ENCODE data around the gene FOXP2. TPM values are rescaled to one million over a fixed set of nuclear protein-coding genes. Genes with fewer than 3 reads are reported as not detected.

FOXP2 gene
- total and polyA plus RNA-seq, 10 of the 15 experiments (the other 5 are each of a cell fraction or from before 2014, with no cell fraction given) = 0.99 to 2.5 (median 1.8) TPM

- ChIA-PET RAD21 (ENCODE audit: unreplicated experiment) (no interaction called here), SMC1A (ENCODE audit: uncharacterized antibody, unreplicated experiment) (no interaction called here), CTCF (no interaction called here), POLR2A (no interaction called here)
- H3K36me3 ChIP-seq (ENCODE audit: control insufficient read depth in 2 of 2, insufficient read depth in 2 of 2, low read length in 1 of 2) = no peaks in the 10 kb centered on the region
- no peak overlapping the region for H3K9ac ChIP-seq (ENCODE audit: control insufficient read depth, insufficient read depth, low read length)
- no peak overlapping the region for H3K27ac ChIP-seq (ENCODE audit: control insufficient read depth, insufficient read depth)
- intact Hi-C loops (cut with micrococcal nuclease; ENCODE audit: unreplicated experiment) (no loop called here), in situ Hi-C loops (cut with MboI) (no loop called here)
- ATAC-seq = no peak
- DNase-seq (ENCODE audit: low read depth, low spot score) = no peak
- H3K27me3 ChIP-seq (replicated peaks in 1 of 2; ENCODE audit: control insufficient read depth in 2 of 2, insufficient read depth in 2 of 2, low read length in 1 of 2) = no peaks in the 10 kb centered on the region; a peak in 1 of 4 replicates
- TF ChIP-seq, protein P1, sequence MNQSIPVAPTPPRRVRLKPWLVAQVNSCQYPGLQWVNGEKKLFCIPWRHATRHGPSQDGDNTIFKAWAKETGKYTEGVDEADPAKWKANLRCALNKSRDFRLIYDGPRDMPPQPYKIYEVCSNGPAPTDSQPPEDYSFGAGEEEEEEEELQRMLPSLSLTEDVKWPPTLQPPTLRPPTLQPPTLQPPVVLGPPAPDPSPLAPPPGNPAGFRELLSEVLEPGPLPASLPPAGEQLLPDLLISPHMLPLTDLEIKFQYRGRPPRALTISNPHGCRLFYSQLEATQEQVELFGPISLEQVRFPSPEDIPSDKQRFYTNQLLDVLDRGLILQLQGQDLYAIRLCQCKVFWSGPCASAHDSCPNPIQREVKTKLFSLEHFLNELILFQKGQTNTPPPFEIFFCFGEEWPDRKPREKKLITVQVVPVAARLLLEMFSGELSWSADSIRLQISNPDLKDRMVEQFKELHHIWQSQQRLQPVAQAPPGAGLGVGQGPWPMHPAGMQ (IDR thresholded peaks at IDR 0.05; ENCODE audit: borderline replicate concordance) = no peak
- TF ChIP-seq NR2F1 (conservative IDR thresholded peaks at IDR 0.05) (no peak), SMC3 (IDR thresholded peaks at IDR 0.05; ENCODE audit: borderline replicate concordance, low read length) (no peak), JUNB (IDR thresholded peaks at IDR 0.05) (no peak), HDAC6 (IDR thresholded peaks at IDR 0.05; ENCODE audit: unreplicated experiment) (no peak), KAT2A (conservative IDR thresholded peaks at IDR 0.05; ENCODE audit: control insufficient read depth, low read depth, low read length) (no peak), YY1 (IDR thresholded peaks at IDR 0.05; ENCODE audit: low read depth, low read length) (no peak), RELB (IDR thresholded peaks at IDR 0.05; ENCODE audit: low read depth) (no peak), CBX3 (IDR thresholded peaks at IDR 0.05; ENCODE audit: borderline replicate concordance, low read depth) (no peak), E4F1 (IDR thresholded peaks at IDR 0.05; ENCODE audit: borderline replicate concordance, partially characterized antibody) (no peak), HCFC1 (IDR thresholded peaks at IDR 0.05; ENCODE audit: low read length) (no peak), SMAD1 (IDR thresholded peaks at IDR 0.05; ENCODE audit: low read depth, partially characterized antibody) (no peak), BRCA1 (IDR thresholded peaks at IDR 0.05; ENCODE audit: low read depth, low read length) (no peak), POLR2AphosphoS2 (IDR thresholded peaks at IDR 0.05; ENCODE audit: low read depth, low read length) (no peak), DPF2 (IDR thresholded peaks at IDR 0.05) (no peak), SRF (IDR thresholded peaks at IDR 0.05; ENCODE audit: low read depth in 2 of 2, low read length in 2 of 2) (no peak), RB1 (IDR thresholded peaks at IDR 0.05; ENCODE audit: borderline replicate concordance) (no peak)
- TF ChIP-seq, protein P2, sequence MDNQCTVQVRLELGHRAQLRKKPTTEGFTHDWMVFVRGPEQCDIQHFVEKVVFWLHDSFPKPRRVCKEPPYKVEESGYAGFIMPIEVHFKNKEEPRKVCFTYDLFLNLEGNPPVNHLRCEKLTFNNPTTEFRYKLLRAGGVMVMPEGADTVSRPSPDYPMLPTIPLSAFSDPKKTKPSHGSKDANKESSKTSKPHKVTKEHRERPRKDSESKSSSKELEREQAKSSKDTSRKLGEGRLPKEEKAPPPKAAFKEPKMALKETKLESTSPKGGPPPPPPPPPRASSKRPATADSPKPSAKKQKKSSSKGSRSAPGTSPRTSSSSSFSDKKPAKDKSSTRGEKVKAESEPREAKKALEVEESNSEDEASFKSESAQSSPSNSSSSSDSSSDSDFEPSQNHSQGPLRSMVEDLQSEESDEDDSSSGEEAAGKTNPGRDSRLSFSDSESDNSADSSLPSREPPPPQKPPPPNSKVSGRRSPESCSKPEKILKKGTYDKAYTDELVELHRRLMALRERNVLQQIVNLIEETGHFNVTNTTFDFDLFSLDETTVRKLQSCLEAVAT (IDR thresholded peaks at IDR 0.05) = no peak
- H3K9me3 ChIP-seq (replicated peaks; ENCODE audit: control insufficient read depth, insufficient read depth, low read length) = no peaks in the 10 kb centered on the region
- no peaks in the 10 kb centered on the region for H3K79me2 ChIP-seq (ENCODE audit: control insufficient read depth, insufficient read depth, low read length)
- no peaks in the 10 kb centered on the region for H3K4me1 ChIP-seq (ENCODE audit: control insufficient read depth, insufficient read depth, low read length)
- no peak overlapping the region for H3K4me2 ChIP-seq (ENCODE audit: control insufficient read depth, insufficient read depth)
- no peak overlapping the region for H3K4me3 ChIP-seq
- WGBS (ENCODE audit: insufficient coverage, insufficient replicate concordance, low lambda C conversion rate, missing lambda C conversion rate) = 83% methylated on average over 8 of the region's 8 CpGs
- no TSS peak for BruUV-seq (replicated peaks)
- H4K20me1 ChIP-seq (ENCODE audit: control insufficient read depth, insufficient read depth) = no peaks in the 10 kb centered on the region
- H2AFZ ChIP-seq (ENCODE audit: control insufficient read depth, low read depth, low read length) = no peak overlapping the region
- FAIRE-seq = no peak
Measured at GRCh38 chr7:114419441-114420272, 5.0 kb downstream of the FOXP2 start.

All from GM12878 (cell line).